SW 1271 (cell line): ENCODE results near the gene AKT1.

Experiments used
- DNase-seq, 2 experiments: peaks; one replicate each; lab custom pipeline; 2025; lab: John Stamatoyannopoulos, UW

AKT1 gene

GRCh38 chr14:104723651-104724406 is 71.7 kb downstream of the AKT1 start, which contains the start of gene ADSS1:
ADSS1 (plus strand) TSS chr14:104724229; CDS start chr14:104724271, 42 bp downstream.
- peak in 1 of 2 experiments; percentile 49 for DNase-seq

- DNase-seq = no peak
Measured at GRCh38 chr14:104722938-104723650, 72.5 kb downstream of the AKT1 start.

GRCh38 chr14:104721505-104722431 is 73.8 kb downstream of the AKT1 start:
- DNase-seq = no peak
